GM18873 (cell line): ENCODE results near the gene CCDC97.

Source experiments
- ATAC-seq: cut with Tn5 transposase; IDR thresholded peaks from one replicate; pipeline ENCODE4 v1.9.1; 2021; ENCODE audit warnings: mild to moderate bottlenecking, moderate library complexity, moderate number of reproducible peaks; ENCODE audit not compliant: unreplicated experiment, low FRiP score

Gene CCDC97

GRCh38 chr19:41297628-41298347, 12.2 kb upstream of the CCDC97 start:
- ATAC-seq, result peak; percentile 71

GRCh38 chr19:41298348-41298964, 11.5 kb upstream of the CCDC97 start:
- ATAC-seq, result peak; percentile 19

- no peak for ATAC-seq
Observed at GRCh38 chr19:41299046-41299754, 10.8 kb upstream of the CCDC97 start.

DNA sequence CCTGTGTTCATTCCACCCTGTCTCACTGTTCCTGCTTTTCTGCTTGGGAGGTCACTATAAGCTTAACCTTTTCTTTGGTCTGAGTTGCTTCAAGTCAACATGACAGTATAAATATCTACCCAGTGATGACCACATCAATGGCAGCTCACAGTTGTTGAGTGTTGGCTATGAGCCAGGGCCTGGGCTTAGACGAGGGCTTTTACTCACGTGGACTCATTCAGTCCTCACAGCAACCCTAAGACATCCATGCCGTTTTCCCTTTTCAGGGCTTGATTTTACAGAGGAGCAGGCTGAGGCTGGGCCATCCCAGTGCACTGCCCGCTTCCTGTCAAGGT, 10.2 kb upstream of the CCDC97 start:
- ATAC-seq, result no peak

GRCh38 chr19:41300555-41300954, 9.4 kb upstream of the CCDC97 start:
- ATAC-seq, result no peak

GRCh38 chr19:41302624-41303351, 7.2 kb upstream of the CCDC97 start:
- ATAC-seq, result no peak

- ATAC-seq, result no peak
Observed at GRCh38 chr19:41303954-41304353, 6.0 kb upstream of the CCDC97 start.

- no peak for ATAC-seq
Observed at GRCh38 chr19:41304706-41305483, 5.1 kb upstream of the CCDC97 start.

DNA sequence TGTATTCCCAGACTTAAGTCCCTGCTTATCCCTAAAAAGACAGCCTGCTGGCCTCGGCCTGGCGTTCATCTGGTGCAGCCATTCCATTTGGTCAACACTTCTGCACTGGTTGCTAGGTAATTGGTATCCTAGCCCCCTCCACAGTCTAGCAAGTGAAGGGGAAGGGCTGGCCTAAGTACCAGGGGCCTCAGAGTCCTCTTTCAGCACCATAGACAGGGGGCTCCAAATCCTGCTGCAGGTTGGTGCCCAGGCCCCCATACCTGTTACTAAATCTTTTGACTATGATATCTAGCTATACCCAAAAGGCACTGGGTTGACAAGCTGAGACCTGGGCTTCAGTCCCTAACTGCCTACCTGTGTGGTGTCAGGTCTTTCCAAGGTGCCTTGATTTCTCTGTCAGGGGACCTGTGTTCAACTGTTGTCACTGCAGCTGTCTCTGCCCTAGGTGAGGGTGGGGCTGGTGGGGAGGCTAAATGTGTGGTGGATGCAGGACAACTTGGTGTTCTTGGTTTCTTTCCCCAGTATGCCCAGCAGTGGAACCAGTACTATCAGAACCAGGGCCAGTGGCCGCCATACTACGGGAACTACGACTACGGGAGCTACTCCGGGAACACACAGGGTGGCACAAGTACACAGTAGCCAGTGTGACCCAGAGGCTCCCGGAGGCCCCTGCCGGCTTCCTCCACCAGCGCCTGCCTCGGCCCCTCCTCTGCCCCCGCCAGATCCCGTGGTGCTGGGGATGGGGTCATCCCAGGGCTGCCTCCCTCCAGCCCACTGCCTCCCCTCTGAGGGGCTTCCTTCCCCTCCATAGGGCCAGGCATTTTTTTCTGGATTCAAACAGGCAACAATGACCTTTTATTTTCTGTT, 3.8 kb upstream of the CCDC97 start:
- no peak for ATAC-seq

DNA sequence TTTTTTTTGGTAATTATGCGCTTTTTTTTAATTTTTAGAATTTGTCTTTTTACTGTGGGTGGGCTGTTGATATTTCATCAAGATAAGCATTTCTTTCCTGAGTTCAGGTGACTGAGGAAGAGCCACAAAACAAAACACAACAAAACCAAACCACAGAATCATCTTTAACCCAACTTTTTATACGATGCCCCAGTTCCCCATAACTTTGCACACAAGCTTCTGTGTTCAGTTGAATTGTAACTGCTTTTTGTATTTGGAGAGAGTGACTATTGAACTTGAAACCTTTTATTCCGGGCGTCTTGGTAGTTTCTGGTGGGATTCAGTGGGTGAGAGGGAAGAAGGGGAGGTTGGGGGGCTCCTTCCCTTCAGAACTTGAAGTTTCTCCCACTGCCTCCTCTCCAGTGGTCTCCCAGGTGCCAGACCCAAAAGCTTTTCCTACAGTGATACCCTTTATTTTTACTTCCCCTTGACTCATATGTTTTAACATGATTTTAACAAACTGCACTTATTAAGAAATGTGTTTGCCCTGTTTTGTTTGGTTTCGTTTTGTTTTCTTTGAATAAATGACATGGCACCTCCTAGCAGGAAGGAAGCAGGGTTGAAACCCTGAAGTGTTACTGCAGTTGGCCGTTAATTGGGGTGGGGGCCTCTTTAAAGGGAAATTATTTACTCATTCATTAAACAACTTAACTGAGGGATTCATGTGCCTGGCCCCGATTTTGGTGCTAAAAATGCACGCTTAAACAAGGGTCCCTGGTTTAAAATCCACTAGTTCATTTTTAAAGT, 2.7 kb upstream of the CCDC97 start:
- no peak for ATAC-seq

- no peak for ATAC-seq
Observed at GRCh38 chr19:41307954-41308449, 2.0 kb upstream of the CCDC97 start.

GRCh38 chr19:41308450-41309179, 1.4 kb upstream of the CCDC97 start:
- ATAC-seq, result peak; percentile 47

DNA sequence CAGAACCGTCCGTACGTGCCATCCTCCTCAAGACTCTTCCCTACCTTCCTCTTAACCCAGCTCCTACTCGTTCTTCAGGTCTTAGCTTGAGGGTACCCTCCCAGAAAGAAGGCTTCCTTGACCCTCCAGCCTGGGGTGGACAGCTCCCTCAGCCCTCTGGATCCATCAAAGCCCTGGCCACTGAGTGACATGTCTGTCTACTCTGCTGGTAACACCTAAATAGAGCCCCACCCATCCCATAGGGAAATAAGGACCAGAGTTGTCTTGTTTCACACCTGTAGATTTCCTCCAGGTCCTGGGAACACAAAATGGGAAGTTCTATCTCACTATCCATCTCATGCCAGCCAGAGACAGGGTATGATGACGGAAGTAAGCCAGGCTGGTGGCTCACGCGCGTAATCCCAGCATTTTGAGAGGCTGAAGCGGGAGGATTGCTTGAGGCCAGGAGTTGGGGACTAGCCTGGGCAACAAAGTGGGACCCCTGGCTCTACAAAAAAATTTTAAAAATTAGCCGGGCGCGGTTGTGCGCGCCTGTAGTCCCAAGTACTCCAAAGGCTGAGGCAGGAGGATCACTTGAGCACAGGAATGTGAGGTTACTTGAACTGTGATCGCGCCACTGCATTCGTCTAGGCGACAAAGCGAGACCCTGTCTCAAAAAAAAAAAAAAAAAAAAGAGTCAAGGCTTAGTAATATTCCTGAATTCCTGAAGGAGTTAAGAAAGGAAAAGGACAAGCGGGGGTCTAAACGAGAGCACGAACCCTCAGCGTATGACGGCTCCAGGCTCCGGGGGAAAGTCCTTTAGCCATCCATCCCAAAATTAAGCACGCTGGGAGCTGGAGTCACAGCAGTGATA, 566 bp upstream of the CCDC97 start:
- ATAC-seq, result no peak

GRCh38 chr19:41311072-41311471, 1.1 kb downstream of the CCDC97 start:
- no peak for ATAC-seq

DNA sequence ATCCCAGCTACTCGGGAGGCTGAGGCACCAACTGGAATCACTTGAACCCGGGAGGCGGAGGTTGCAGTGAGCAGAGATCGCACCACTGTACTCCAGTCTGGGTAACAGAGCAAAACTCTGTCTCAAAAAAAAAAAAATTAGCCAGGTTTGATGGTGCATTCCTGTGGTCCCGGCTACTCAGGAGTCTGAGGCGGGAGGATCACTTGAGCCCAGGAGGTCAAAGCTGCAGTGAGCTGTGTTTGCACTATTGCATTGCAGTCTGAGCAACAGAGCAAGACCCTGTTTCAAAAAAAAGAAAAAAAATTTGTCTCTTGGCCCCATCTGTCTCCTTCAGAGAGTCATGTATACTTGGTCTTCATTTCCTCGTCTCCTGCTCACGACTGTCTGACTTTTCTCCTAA, 1.6 kb downstream of the CCDC97 start:
- ATAC-seq, result no peak

- ATAC-seq, result no peak
Observed at GRCh38 chr19:41316306-41316920, 6.4 kb downstream of the CCDC97 start.
